ENCODE data around the gene DNAJC12. TPM values are rescaled to one million over a fixed set of nuclear protein-coding genes. Genes with fewer than 3 reads are reported as not detected.

DNAJC12 gene
- total RNA-seq, 1 experiment from 2014 or later = 15.5 TPM

DNA sequence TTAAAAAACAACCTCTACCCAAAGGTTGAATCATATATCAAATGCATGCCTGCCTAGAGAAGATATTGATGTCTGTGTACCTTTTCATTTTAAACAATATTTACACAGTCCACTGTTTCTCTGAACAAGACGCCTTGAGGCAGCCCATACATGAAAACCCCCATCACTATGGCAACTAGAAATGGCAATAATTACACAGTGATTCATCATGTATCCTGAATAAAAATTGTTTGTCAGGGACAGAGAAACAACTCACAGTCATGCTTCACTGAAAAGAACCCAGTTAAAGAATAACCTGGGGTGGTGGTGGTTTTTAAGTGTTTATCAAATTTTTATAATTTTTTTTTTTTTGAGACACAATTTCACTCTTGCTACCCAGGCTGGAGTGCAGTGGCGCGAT lies 19.7 kb downstream of the DNAJC12 start:
- DNase-seq (peak; percentile 100), ATAC-seq (peak; percentile 75)
- Histone ChIP-seq H3K4me3 (ENCODE audit: low read length) (peak overlapping the region; percentile 19; the same call in 1 of the 2 replicates), H3K9ac (ENCODE audit: low read length) (peak overlapping the region; percentile 88), H4K20me1 (ENCODE audit: low read length) (no peaks in the 10 kb centered on the region), H3K27ac (ENCODE audit: low read length) (peak overlapping the region; percentile 91), H3K79me2 (ENCODE audit: low read length) (no peaks in the 10 kb centered on the region), H3K4me1 (ENCODE audit: insufficient read depth, low read length) (peaks cover 70% of the 10 kb centered on the region), H3F3A (ENCODE audit: low read length, unreplicated experiment) (peaks cover 11% of the 10 kb centered on the region), H3K36me3 (ENCODE audit: low read depth, low read length) (no peaks in the 10 kb centered on the region), H2AFZ (ENCODE audit: low read length) (no peak overlapping the region), H3K27me3 (ENCODE audit: low read length) (no peaks in the 10 kb centered on the region), H3K4me2 (ENCODE audit: low read length) (peak overlapping the region; percentile 69), H3K9me2 (replicated peaks; ENCODE audit: low read length) (no peaks in the 10 kb centered on the region), H3K9me3 (ENCODE audit: low read length) (no peaks in the 10 kb centered on the region)
- ChIA-PET POLR2A (ENCODE audit: unreplicated experiment) (no interaction called here), CTCF (no interaction called here)
- TF ChIP-seq EZH2phosphoT487 (IDR thresholded peaks at IDR 0.05; ENCODE audit: borderline replicate concordance, low read length) (no peak), CTCF (conservative IDR thresholded peaks at IDR 0.05; ENCODE audit: low read depth, low read length) (no peak), EZH2 (IDR thresholded peaks at IDR 0.05; ENCODE audit: low read length, unreplicated experiment) (no peak)
- intact Hi-C loops (cut with micrococcal nuclease) = loop anchor here (1.0 to 5.0 kb wide), 7 partner anchors 19 to 319 kb away; partner anchors contain the start of gene SIRT1
- no TSS peak for BruUV-seq (replicated peaks)

GRCh38 chr10:67816719-67817118 lies 21.3 kb downstream of the DNAJC12 start:
- Histone ChIP-seq H3K27ac (ENCODE audit: low read length) (peak overlapping the region; percentile 91), H2AFZ (ENCODE audit: low read length) (no peak overlapping the region), H4K20me1 (ENCODE audit: low read length) (no peaks in the 10 kb centered on the region), H3K4me2 (ENCODE audit: low read length) (peak overlapping the region; percentile 63; the same call in 1 of the 2 replicates), H3K36me3 (ENCODE audit: low read depth, low read length) (no peaks in the 10 kb centered on the region), H3K4me3 (ENCODE audit: low read length) (no peak overlapping the region), H3K9me3 (ENCODE audit: low read length) (no peaks in the 10 kb centered on the region), H3K9me2 (replicated peaks; ENCODE audit: low read length) (no peaks in the 10 kb centered on the region), H3K9ac (ENCODE audit: low read length) (peak overlapping the region; percentile 88), H3K27me3 (ENCODE audit: low read length) (no peaks in the 10 kb centered on the region), H3K4me1 (ENCODE audit: insufficient read depth, low read length) (peaks cover 64% of the 10 kb centered on the region), H3K79me2 (ENCODE audit: low read length) (no peaks in the 10 kb centered on the region), H3F3A (ENCODE audit: low read length, unreplicated experiment) (peaks cover 4% of the 10 kb centered on the region)
- DNase-seq (no peak), ATAC-seq (no peak)
- intact Hi-C loops (cut with micrococcal nuclease) = loop anchor here (5.0 kb wide), 2 partner anchors 281 to 321 kb away; no protein-coding TSS in a partner anchor
- no TSS peak for BruUV-seq (replicated peaks)
- ChIA-PET POLR2A (ENCODE audit: unreplicated experiment) (interaction anchor here (0.6 kb wide), 2 partner anchors 58 to 251 kb away, joined by 3 to 5 read pairs; no protein-coding TSS in a partner anchor), CTCF (no interaction called here)
- TF ChIP-seq EZH2phosphoT487 (IDR thresholded peaks at IDR 0.05; ENCODE audit: borderline replicate concordance, low read length) (no peak), CTCF (conservative IDR thresholded peaks at IDR 0.05; ENCODE audit: low read depth, low read length) (no peak)

GRCh38 chr10:67815571-67816059 lies 22.4 kb downstream of the DNAJC12 start:
- Histone ChIP-seq H3F3A (ENCODE audit: low read length, unreplicated experiment) (peaks cover 4% of the 10 kb centered on the region), H3K9ac (ENCODE audit: low read length) (peak overlapping the region; percentile 88), H3K9me2 (replicated peaks; ENCODE audit: low read length) (no peaks in the 10 kb centered on the region), H3K27ac (ENCODE audit: low read length) (peak overlapping the region; percentile 91), H3K36me3 (ENCODE audit: low read depth, low read length) (no peaks in the 10 kb centered on the region), H3K27me3 (ENCODE audit: low read length) (no peaks in the 10 kb centered on the region), H3K4me2 (ENCODE audit: low read length) (peak overlapping the region; percentile 63), H3K79me2 (ENCODE audit: low read length) (no peaks in the 10 kb centered on the region), H3K9me3 (ENCODE audit: low read length) (no peaks in the 10 kb centered on the region), H3K4me1 (ENCODE audit: insufficient read depth, low read length) (peaks cover 70% of the 10 kb centered on the region), H3K4me3 (ENCODE audit: low read length) (peak overlapping the region; percentile 22), H2AFZ (ENCODE audit: low read length) (no peak overlapping the region), H4K20me1 (ENCODE audit: low read length) (no peaks in the 10 kb centered on the region)
- no TSS peak for BruUV-seq (replicated peaks)
- intact Hi-C loops (cut with micrococcal nuclease) = loop anchor here (5.0 kb wide), 2 partner anchors 282 to 322 kb away; no protein-coding TSS in a partner anchor
- CTCF ChIA-PET = interaction anchor here (0.6 to 1.5 kb wide), 7 partner anchors 21 to 393 kb away, joined by 3 to 11 read pairs (median 4); partner anchors contain the start of gene DNAJC12
- DNase-seq (peak; percentile 99), ATAC-seq (peak; percentile 32)
- TF ChIP-seq EZH2phosphoT487 (IDR thresholded peaks at IDR 0.05; ENCODE audit: borderline replicate concordance, low read length) = no peak
- POLR2A ChIA-PET (ENCODE audit: unreplicated experiment) = interaction anchor here (0.5 to 1.2 kb wide), 8 partner anchors 20 to 516 kb away, joined by 3 to 15 read pairs (median 5); partner anchors contain the start of genes DNAJC12 and HNRNPH3

Measured in PC-3 (cell line).